ENCODE data around the gene NHSL1.

NHSL1 gene

DNA sequence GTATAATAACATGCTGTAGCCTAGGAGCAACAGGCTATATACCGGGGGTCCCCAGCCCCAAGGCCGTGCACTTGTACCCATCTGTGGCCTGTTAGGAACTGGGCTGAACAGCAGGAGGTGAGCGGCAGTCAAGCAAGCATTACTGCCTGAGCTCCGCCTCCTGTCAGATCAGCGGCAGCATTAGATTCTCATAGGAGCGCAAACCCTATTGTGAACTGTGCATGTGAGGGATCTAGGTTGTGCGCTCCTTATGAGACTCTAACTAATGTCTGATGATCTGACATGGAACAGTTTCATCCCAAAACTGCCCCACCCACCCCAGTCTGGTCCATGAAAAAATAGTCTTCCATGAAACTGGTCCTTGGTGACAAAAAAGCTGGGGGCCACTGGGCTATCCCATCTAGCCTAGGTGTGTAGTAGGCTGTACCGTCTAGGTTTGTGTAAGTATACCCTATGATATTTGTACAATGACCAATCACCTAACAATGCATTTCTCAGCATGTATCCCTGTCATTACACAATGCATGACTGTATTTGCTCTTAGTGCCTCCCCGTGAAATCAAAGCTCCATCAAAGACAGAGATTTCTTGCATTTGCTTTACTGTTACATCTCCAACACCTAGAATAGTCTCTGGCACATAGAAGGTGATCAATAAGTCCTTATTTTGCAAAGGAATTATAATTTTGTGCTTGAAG, 30.8 kb downstream of the NHSL1 start:
- TF ChIP-seq TAF1 (IDR thresholded peaks at IDR 0.05; ENCODE audit: borderline replicate concordance, low read depth, low read length), result no peak
- no peak for TF ChIP-seq POLR2AphosphoS5 (IDR thresholded peaks at IDR 0.05; ENCODE audit: low read depth, low read length)
- no peak for TF ChIP-seq POLR2A (IDR thresholded peaks at IDR 0.05; ENCODE audit: low read depth, low read length)
- no peak for FAIRE-seq
- no peak for DNase-seq (ENCODE audit: insufficient read length)

GRCh38 chr6:138467901-138468300, 31.4 kb downstream of the NHSL1 start:
- TF ChIP-seq POLR2A (IDR thresholded peaks at IDR 0.05; ENCODE audit: low read depth, low read length), result no peak
- no peak for TF ChIP-seq TAF1 (IDR thresholded peaks at IDR 0.05; ENCODE audit: borderline replicate concordance, low read depth, low read length)
- no peak for TF ChIP-seq POLR2AphosphoS5 (IDR thresholded peaks at IDR 0.05; ENCODE audit: low read depth, low read length)
- DNase-seq (ENCODE audit: insufficient read length) (no peak), FAIRE-seq (no peak)

DNA sequence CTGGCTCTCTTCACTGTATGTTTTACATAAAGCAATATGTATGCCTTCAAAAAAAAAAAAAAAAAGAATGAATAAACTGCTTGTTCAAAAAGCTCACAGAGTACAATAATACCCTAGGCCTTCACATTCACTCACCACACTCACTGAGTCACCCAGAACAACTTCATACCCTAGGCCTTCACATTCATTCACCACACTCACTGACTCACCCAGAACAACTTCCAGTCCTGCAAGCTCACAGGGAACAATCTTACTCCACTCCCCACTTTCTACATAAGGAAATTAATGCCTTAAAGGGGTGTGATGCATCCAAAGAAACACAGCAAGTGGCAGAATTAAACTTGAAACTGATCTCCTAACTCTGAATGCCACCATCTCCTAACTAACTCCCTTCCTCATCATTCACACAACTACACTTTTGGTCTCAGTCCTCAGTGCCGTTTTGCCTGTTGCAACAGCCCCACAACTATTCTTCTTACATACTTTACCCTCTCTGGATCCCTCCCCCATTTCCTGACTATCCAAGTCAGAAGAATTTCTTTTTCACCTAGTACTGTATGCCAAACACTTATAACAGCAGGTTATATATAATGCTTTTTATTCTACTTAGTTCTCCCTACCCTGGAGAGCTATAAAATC, 34.2 kb downstream of the NHSL1 start:
- FAIRE-seq (no peak), DNase-seq (ENCODE audit: insufficient read length) (no peak)
- TF ChIP-seq POLR2A (IDR thresholded peaks at IDR 0.05; ENCODE audit: low read depth, low read length) (no peak), POLR2AphosphoS5 (IDR thresholded peaks at IDR 0.05; ENCODE audit: low read depth, low read length) (no peak)

DNA sequence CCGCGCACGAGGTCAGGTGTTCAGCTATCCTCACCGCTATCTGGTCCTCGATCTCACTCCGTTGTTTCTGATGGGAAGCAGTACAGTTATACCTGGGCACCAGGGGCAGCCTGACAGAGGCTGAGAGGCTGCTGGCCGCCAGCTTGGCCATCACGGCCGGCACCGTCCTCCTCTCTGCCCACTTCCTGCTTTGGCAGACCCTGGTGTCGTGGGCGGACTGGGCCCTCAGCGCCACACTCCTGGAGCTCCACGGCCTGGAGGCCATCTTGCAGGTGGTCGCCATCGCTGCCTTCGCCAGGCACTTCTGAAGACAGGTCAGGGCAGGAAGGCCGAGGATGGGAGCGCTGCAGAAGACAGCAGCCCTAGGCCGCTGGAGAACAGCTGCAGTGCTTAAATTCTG, 35.2 kb downstream of the NHSL1 start:
- FAIRE-seq, result no peak
- DNase-seq (ENCODE audit: insufficient read length), result no peak
- no peak for TF ChIP-seq POLR2A (IDR thresholded peaks at IDR 0.05; ENCODE audit: low read depth, low read length)
- no peak for TF ChIP-seq TAF1 (IDR thresholded peaks at IDR 0.05; ENCODE audit: borderline replicate concordance, low read depth, low read length)
- no peak for TF ChIP-seq POLR2AphosphoS5 (IDR thresholded peaks at IDR 0.05; ENCODE audit: low read depth, low read length)

DNA sequence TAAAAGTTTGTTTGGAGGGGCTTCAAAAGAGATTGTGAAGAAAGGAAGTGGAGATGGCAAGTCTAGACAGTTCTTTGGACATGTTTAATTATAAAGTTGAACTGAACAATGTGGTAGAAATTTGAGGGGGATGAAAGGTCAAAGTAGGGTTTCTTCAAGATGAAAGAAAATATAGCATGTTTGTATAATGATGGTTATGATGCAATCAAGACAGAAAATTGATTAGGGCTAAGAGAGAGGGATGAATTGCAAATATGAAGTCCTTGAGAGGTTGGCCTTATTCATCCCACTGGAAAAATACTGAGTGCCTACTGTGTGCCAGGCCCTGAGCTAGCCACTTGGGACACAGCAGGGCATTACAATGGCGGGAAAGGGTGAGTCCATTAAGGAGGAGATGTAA, 37.6 kb downstream of the NHSL1 start:
- TF ChIP-seq POLR2A (IDR thresholded peaks at IDR 0.05; ENCODE audit: low read depth, low read length), result no peak
- no peak for TF ChIP-seq TAF1 (IDR thresholded peaks at IDR 0.05; ENCODE audit: borderline replicate concordance, low read depth, low read length)
- no peak for TF ChIP-seq POLR2AphosphoS5 (IDR thresholded peaks at IDR 0.05; ENCODE audit: low read depth, low read length)
- no peak for FAIRE-seq
- no peak for DNase-seq (ENCODE audit: insufficient read length)

- FAIRE-seq (no peak), DNase-seq (ENCODE audit: insufficient read length) (no peak)
- TF ChIP-seq POLR2AphosphoS5 (IDR thresholded peaks at IDR 0.05; ENCODE audit: low read depth, low read length), result no peak
- no peak for TF ChIP-seq TAF1 (IDR thresholded peaks at IDR 0.05; ENCODE audit: borderline replicate concordance, low read depth, low read length)
- TF ChIP-seq POLR2A (IDR thresholded peaks at IDR 0.05; ENCODE audit: low read depth, low read length), result no peak
Observed at GRCh38 chr6:138456401-138456790, 42.9 kb downstream of the NHSL1 start.

- FAIRE-seq, result peak; percentile 72
- no peak for DNase-seq (ENCODE audit: insufficient read length)
- TF ChIP-seq POLR2AphosphoS5 (IDR thresholded peaks at IDR 0.05; ENCODE audit: low read depth, low read length) (no peak), POLR2A (IDR thresholded peaks at IDR 0.05; ENCODE audit: low read depth, low read length) (no peak), TAF1 (IDR thresholded peaks at IDR 0.05; ENCODE audit: borderline replicate concordance, low read depth, low read length) (no peak)
Observed at GRCh38 chr6:138455746-138456400, 43.4 kb downstream of the NHSL1 start.

DNA sequence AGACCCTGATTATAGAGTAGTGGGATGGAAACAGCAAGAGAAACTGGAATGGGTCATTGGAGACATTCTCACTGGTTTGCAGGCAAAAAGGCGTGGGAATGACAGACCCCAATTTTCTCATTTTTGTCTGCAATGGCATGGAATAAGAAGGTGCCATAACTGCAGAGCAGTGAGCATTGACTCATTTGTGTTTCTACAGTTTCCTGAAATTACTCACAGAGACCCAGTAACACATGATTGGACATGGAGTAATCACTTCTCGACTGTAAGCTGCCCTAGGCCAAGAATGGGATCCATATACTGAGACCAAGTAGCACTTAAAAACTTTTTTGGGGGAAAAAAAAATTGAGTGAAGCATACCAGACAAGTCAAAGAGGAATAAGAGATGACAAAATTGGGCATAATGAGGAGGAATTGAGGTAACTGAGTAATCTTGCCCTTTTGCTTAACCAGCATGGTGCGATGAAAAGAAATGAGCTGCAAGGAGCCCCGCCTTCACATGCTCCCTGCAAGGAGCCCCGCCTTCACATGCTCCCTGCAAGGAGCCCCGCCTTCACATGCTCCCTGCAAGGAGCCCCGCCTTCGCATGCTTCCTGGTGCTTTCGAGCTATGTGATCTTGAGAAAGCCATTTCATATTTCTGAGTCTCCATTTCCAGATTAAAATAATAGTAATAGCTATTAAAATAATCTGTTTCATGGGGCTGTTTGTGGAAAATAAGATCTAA, 44.1 kb downstream of the NHSL1 start:
- no peak for TF ChIP-seq TAF1 (IDR thresholded peaks at IDR 0.05; ENCODE audit: borderline replicate concordance, low read depth, low read length)
- FAIRE-seq (peak; percentile 21), DNase-seq (ENCODE audit: insufficient read length) (no peak)

DNA sequence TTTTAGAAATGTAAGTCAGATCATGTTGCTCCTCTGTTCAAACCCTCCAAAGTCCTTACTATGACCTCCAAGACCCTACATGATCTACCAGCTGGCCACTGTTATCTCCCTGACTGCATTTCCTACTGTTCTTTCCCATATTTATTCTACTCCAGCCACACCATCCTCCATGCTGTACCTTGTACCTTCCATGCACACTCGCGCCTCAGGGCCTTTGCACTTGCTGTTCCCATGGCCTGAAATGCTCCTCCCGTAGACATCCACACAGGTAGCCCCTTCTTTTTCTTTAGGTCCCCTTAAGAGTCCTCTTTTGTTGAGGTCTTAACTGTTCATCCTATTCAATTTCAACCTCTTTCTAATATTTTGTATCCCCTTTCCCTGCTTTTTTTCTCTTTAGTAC, 48.3 kb downstream of the NHSL1 start:
- FAIRE-seq (no peak), DNase-seq (ENCODE audit: insufficient read length) (no peak)
- TF ChIP-seq POLR2AphosphoS5 (IDR thresholded peaks at IDR 0.05; ENCODE audit: low read depth, low read length) (no peak), TAF1 (IDR thresholded peaks at IDR 0.05; ENCODE audit: borderline replicate concordance, low read depth, low read length) (no peak), POLR2A (IDR thresholded peaks at IDR 0.05; ENCODE audit: low read depth, low read length) (no peak)

DNA sequence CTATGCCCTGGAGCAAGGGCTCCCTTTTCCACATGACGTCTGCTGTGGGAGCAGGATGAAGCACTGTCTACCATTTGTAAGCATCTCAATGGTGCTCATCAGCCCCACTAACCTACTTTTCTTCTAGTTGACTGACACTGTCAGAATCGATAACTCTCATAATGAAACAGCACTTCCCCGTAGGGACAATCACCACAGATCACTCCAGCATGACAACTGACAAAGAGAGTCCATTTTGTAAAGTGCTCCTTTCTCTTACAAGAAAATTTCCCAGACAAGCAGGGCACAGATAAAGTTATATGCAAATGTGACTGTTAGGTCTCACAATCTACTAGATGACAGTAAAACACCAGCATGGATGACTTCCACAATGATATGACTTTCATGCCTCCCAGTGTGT, 48.8 kb downstream of the NHSL1 start:
- DNase-seq (ENCODE audit: insufficient read length), result no peak
- TF ChIP-seq TAF1 (IDR thresholded peaks at IDR 0.05; ENCODE audit: borderline replicate concordance, low read depth, low read length) (no peak), POLR2AphosphoS5 (IDR thresholded peaks at IDR 0.05; ENCODE audit: low read depth, low read length) (no peak), POLR2A (IDR thresholded peaks at IDR 0.05; ENCODE audit: low read depth, low read length) (no peak)

GRCh38 chr6:138446821-138447220, 52.5 kb downstream of the NHSL1 start:
- FAIRE-seq, result no peak
- DNase-seq (ENCODE audit: insufficient read length), result no peak
- no peak for TF ChIP-seq POLR2AphosphoS5 (IDR thresholded peaks at IDR 0.05; ENCODE audit: low read depth, low read length)
- TF ChIP-seq TAF1 (IDR thresholded peaks at IDR 0.05; ENCODE audit: borderline replicate concordance, low read depth, low read length), result no peak
- TF ChIP-seq POLR2A (IDR thresholded peaks at IDR 0.05; ENCODE audit: low read depth, low read length), result no peak

More for the DNA sequence above, 48.8 kb downstream of the NHSL1 start:
- FAIRE-seq, result peak; percentile 88

Measured in GM12892 (cell line).